ENCODE data around the gene SFTA2.

The SFTA2 gene

DNA sequence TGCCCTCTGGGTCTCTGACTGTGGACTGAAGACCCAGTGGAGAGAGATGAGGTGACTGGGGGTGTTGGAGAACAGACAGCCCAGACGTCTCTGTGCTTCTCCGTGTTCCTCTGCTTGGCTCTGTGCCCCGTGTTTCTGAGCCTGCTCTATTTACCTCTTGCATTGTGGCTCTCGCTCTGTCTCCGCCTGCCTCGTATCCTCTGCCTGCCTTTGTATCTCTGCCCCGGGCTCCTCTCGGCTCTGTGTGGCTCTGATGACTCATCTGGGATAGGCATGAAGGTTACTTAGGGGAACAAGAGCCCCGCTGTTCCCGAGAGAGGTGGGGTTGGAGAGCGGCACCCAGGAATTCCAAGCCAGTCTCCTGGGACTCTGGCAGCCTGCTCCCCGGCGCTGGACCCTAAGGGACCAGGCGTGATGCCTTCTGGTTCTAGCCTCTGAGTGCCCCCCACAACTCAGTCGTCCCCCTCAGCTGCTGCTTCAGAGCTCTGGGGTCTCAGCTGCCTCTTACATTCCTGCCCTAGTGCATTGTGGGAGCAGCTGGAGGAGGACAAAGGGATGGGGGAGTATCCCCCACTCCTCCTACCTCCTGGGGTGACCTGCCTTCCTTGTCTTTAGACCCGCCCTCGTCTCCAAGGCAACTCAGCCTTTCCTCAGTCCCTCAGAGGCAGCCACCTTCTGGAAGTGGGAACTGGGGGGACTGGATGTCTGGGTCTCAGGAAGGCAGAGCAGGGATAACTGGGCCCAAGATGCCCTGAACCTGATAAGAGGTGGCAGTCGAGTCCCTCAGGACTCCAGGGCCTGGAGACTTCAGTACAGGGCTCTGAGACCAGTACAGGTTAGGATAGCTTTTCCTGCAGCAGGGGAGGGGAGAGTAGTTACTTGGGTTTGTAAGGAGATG lies 45.7 kb downstream of the SFTA2 start:
- Mint-ChIP-seq H3K27ac (peak overlapping the region; percentile 76), H3K9me3 (no peaks in the 10 kb centered on the region), H3K36me3 (peaks cover 10 to 13% of the 10 kb centered on the region in 2 donors), H3K27me3 (no peaks in the 10 kb centered on the region), H3K4me3 (peak overlapping the region; percentile 52 to 83), H3K4me1 (peaks cover 42 to 59% of the 10 kb centered on the region in 2 donors)
- ATAC-seq (replicated peaks) (no peak), DNase-seq (no peak)

DNA sequence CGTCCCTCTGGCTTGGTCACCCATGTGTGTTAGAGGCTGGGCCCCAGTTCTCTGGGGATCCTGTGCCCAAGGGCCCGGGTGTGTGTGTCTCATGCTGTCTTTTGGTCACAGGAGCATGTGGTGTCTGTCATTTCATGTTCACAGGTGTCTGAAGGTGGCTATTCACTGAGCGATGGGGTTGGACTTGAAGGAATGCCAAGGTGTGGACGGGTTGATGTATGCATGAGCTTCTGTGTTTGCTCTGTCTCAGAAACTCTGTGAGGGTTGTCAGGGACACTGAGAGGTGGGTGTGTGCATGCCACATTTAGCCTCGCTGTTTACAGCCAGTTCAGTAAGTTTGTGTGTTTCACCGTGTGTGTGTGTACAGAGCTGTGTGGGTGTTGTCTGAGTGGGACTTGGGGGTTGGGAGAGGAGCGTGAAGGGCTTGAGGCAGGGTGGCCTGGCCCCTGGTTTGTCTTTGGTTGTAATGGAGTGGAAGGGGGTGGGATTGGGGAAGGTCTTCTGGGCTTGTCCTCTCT lies 46.4 kb downstream of the SFTA2 start:
- H3K9me3 Mint-ChIP-seq, result no peaks in the 10 kb centered on the region
- no peak for ATAC-seq (replicated peaks)
- H3K36me3 Mint-ChIP-seq, result peaks cover 10 to 13% of the 10 kb centered on the region in 2 donors
- H3K4me1 Mint-ChIP-seq, result peaks cover 44 to 66% of the 10 kb centered on the region in 2 donors
- peak overlapping the region; percentile 52 to 83 for H3K4me3 Mint-ChIP-seq
- no peak for DNase-seq
- peak overlapping the region; percentile 76 for H3K27ac Mint-ChIP-seq
- H3K27me3 Mint-ChIP-seq, result no peaks in the 10 kb centered on the region

DNA sequence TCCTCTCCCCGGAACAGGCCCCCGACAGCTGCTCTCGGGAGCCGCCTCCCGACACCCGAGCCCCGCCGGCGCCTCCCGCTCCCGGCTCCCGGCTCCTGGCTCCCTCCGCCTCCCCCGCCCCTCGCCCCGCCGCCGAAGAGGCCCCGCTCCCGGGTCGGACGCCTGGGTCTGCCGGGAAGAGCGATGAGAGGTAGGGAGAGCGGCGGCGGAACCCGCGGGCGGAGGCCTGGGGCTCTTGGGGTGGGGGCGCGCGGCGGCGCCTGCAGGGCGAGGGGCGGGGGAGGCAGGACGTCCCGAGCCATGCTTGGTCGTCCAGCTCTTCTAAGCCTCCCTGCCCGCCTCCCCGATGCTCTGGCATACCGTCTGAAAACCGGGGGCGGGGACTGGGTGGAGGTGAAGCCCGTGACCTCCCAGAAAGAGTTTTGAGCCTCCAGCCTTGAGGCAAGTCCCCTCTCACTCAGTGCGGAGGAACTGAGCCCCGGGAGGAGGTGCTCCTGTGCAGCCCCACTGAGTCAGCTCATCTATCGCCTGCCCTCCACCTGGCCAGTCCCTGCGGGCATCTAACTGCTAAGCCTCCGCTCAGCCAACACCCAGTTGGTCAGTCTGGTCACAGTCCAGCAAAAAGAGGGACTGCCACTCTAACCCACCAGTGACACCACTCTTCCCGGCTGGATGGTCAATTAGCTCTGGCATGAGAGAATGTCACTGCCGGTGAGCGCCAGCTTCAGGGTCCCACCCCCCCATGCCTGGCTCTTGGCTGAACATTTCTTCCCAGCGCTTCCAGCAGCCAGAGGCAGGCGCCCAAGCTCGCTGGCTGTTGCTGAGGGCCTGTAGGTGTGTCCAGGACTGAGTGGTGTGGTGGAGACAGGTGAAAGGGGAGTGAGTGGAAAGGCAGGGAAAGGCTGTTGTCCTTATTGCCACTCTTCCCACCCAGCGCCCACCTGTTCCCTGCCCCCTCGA lies 47.2 kb downstream of the SFTA2 start:
- Mint-ChIP-seq H3K36me3 (peaks cover 3 to 6% of the 10 kb centered on the region in 2 donors), H3K27ac (peak overlapping the region; percentile 76), H3K4me1 (peaks cover 49 to 73% of the 10 kb centered on the region in 2 donors), H3K27me3 (no peaks in the 10 kb centered on the region), H3K9me3 (no peaks in the 10 kb centered on the region), H3K4me3 (peak overlapping the region; percentile 52 to 83)
- peak; percentile 57 for DNase-seq
- peak; percentile 70 to 72 for ATAC-seq (replicated peaks)

DNA sequence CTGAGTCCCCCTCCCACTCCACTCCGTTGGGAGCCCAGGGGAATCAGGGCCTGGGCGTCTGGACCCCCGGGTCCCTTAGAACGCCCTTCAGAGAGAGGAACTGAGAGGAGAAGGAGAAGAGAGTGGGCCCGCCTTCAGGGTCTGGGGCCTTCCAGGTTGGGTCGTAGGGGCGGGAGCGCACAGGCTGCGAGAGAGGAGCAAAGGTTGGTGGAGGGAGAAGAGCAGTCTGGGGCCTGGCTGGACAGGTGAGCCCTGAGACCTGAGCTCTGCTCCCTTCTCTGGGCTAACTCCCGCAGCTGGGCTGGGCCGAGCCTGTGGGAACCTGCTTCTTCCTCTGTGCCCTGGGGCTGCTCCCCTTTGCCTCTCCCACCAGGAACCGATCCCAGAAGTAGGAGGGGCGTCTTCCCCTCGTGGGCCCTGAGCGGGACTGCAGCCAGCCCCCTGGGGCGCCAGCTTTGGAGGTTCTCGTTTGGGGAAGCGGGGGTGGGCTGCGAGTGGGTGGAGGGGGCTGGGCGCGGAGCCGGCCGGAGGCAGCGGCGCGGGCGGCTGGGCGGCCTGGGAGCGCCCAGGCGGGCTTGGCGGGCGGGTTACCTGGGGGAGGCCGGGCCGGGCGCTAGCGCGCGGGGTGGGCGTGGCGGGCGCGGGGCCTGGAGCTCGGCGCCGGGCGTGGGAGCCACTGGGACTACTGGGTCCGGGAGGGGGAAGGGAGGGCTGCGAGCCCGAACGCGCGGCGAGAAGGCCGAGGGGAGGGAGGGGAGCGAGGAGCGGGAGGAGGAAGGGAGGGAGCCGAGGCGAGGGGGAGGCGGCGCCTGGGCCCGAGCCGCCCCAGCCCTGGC lies 48.1 kb downstream of the SFTA2 start, which contains the start of gene DDR1:
Gene DDR1 (plus strand): TSS at position 835 of the 836 bp plus-strand sequence. CDS start 4,211 bp downstream, outside the sequence.
- peak within 1 kb of the TSS; percentile 52 to 83 for H3K4me3 Mint-ChIP-seq
- no peak for DNase-seq
- H3K27ac Mint-ChIP-seq, result peak within 1 kb of the TSS; percentile 79
- peak; percentile 55 to 59 for ATAC-seq (replicated peaks)
- peaks cover 0 to 4% of the 10 kb centered on the region in 2 donors for H3K36me3 Mint-ChIP-seq
- peaks cover 51 to 78% of the 10 kb centered on the region in 2 donors for H3K4me1 Mint-ChIP-seq
- no peaks in the 10 kb centered on the region for H3K27me3 Mint-ChIP-seq
- no peaks in the 10 kb centered on the region for H3K9me3 Mint-ChIP-seq

DNA sequence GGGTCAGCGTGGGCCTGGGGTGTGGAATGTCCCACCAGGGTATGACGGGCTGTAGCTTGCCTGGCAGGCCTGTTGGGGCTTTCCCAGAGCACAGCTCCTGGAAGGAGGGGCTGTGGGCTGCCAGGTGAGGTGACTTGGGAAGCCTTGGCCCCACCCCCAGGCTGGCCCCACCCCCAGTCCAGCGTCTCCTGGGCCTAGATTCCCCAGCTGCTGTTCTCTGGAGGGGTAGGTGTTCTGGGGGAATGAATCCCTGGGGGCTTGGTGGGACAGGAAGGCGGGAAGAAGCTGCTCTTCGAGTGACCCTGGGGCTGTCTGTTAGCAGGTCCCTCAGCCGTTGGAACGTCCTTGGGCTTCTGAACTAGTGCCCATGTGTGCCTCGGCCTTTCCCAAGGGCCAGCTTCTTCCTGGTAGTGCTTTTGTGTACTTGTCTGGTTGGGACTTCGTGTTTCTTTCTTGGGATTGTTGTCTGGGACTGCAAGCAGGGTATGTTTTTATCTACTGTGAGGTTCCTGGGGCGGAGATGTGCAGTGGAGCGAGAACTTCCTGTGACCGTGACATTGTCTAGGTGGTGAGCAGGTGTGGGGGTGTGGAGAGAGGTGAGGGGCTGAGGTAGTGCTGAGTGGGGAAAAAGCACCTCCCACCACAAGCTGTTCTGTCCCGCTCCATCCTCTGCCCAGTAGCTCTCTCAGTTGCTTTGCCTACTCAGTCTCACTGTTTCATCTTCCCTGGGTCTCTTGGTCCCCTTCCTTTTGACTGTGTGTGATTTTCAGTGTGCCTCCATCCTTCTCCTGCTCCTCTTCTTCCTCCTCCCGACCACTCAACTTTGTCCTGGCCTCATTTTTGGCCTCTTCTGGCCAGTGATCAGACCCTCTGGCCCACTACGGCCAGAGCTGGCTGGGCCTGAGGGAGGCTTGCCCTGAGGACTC lies 48.9 kb downstream of the SFTA2 start:
- Mint-ChIP-seq H3K4me3 (peak overlapping the region; percentile 52 to 82), H3K36me3 (no peaks in the 10 kb centered on the region), H3K27ac (peak overlapping the region; percentile 79), H3K27me3 (no peaks in the 10 kb centered on the region), H3K4me1 (peaks cover 54 to 80% of the 10 kb centered on the region in 2 donors), H3K9me3 (no peaks in the 10 kb centered on the region)
- ATAC-seq (replicated peaks), result peak; percentile 41 to 55
- no peak for DNase-seq

DNA sequence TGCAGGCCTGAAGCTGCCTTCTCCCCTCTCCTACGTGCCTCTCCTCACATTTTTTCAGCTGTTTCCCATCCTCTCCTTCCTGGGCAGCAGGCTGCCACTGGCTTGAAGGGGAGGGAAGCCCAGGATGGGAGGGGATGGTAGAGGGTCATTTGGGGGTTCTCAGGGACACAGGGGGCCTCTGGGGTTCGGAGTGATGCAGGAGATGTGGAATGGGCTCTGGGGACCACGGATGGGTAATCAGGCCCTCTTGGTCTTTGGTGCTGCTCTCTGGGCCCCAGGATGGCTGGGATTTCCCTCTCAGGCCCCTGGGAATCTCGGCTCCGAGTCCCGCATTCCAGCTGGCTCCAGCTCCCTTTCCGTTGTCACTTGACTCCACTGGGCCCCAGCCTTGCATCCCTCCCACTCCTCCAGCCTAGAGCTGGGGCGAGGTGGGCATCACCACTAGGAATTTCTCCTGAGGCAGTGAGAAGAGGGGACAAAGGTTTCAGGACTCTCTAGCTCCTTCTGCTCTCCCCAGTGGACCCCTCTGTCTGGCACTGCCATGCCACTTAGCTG lies 49.7 kb downstream of the SFTA2 start:
- DNase-seq, result no peak
- no peak for ATAC-seq (replicated peaks)
- Mint-ChIP-seq H3K4me3 (no peak overlapping the region), H3K27ac (no peak overlapping the region), H3K4me1 (peaks cover 60 to 83% of the 10 kb centered on the region in 2 donors), H3K9me3 (no peaks in the 10 kb centered on the region), H3K36me3 (no peaks in the 10 kb centered on the region), H3K27me3 (no peaks in the 10 kb centered on the region)

DNA sequence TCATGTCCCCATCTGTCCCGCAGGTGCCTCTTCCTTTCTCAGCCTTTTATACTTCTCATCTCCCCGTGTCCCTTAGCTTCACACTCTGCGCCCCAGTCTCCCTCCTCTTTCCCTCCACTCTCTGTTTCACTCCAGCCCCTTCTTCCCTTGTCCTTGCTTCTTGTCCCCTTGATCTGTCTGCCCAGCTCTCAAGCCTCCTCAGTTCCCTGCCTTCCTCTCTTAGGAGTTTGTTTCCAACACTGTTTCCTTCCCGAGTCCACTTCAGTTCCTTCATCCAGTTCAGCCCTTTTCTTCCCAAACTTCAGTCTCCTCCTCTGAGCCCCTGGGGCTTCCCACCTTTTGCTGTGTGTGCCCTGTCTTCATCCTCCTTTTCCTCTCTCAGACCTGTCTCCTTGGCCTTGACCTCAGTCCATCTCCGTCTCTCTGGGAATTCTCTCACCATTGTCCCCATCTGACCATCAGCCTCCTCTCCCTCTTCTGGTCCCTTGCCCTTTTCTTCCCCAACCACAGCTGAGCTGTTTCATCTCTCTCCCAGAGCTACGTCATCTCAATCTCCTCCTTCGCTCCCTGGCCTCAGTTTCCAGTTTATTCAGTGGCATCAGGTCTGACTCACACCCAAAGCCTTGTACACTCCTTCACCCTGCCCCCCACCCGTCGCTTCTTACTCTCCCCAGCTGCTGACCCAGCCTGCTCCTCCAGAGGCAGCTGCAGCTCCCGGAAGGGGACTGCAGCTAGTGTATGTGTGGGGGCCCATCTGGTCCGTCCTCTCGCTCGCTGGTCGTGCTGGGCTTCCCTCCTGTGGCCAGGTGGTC lies 50.4 kb downstream of the SFTA2 start:
- peaks cover 59 to 87% of the 10 kb centered on the region in 2 donors for H3K4me1 Mint-ChIP-seq
- H3K4me3 Mint-ChIP-seq, result no peak overlapping the region
- ATAC-seq (replicated peaks) (no peak), DNase-seq (no peak)
- no peaks in the 10 kb centered on the region for H3K9me3 Mint-ChIP-seq
- no peaks in the 10 kb centered on the region for H3K36me3 Mint-ChIP-seq
- H3K27ac Mint-ChIP-seq, result peak overlapping the region; percentile 10
- no peaks in the 10 kb centered on the region for H3K27me3 Mint-ChIP-seq

Data from stimulated activated naive B cell treated with anti-CD40 and anti-IgM and Interleukin-4, amounts not matched to agents 10 μg/mL and 1 μg/mL and 100 μg/mL, for 72 hours (primary cell).